ENCODE measurements around the gene NTRK1.

Gene NTRK1

DNA sequence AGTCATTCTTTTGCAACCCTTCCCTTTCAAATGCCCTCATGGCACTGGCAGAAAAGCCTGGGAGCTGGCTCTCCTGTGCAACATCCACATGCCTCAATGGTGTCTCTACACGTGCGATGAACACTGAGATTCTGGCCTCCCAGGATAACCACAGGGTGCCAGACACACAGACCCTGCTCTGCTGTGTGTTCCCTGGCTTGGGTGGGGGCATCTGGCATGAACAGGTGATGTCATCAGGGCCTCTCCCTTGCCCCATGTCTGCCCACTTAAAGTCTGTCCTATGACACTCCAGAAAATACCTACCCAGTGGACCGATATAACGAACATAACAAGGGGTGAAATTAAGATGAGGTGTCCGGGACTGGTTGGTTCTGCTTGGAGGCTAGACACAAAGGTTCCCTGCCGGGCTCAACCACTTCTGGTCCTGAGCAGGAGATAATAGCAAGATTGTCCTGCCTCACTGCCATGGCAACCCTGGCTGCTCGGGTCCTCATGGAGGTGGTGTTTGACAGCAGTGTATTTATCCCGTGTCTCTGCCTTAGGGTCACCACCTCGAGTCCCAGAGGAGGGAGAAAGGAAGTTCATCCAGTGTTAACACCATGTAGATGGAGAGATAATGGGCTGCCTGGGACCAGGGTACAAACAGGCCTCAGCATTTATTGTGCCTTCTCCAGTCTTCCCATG lies 21.1 kb upstream of the NTRK1 start:
- no peak for DNase-seq

DNA sequence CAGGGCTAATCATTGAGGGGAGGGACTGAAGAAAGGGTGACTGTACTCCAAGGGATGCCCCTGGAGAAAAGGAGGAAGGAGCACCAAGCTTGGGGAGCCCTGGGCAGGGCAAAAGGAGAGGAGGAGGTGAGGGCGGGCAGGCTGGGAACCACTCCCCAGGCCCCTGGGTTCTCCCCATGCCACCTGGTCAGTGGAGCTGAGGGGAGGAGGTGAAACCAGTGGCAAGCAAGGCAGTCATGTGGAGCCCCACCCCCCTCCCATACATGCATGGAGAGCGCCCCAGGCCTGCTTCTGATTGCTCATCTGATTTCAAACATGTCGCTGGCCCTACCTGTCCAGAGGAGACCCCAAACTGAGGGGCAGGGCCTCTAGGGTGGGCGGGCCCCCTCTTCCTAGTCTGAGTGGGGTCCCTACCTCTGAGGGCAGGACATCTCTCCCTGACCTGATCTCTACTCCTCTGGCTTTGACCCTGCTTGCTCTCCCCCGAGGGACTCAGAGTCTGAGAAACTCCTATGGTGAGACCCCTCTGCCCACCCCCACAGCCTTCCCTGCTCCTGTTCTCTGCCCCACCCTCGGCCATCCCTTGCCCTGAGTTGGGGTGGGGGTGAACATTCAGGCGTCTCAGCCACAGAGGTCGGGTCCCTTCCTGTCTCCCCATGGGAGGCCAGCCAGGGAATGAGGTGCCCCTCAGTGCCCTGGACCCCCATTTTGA lies 20.3 kb upstream of the NTRK1 start:
- no peak for DNase-seq

DNA sequence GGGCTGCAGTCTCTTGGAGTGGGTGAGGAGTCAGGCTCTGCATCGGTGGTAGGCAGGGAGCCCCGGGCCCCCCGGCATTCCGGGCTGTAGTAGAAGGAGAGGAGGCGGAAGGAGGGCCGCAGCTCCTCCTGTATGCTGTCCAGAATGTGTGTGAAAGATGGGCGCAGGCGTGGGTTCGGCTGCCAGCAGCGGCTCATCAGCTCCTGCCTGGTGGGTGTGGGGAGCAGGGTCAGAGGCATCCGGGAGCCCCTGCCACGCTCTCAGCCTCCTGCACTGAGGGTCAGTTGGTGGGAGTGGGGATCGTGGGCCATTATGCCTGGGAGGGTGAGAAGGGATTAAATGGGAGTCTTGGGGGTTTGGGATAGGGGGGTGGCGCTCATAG lies 19.8 kb upstream of the NTRK1 start:
- DNase-seq: no peak

DNA sequence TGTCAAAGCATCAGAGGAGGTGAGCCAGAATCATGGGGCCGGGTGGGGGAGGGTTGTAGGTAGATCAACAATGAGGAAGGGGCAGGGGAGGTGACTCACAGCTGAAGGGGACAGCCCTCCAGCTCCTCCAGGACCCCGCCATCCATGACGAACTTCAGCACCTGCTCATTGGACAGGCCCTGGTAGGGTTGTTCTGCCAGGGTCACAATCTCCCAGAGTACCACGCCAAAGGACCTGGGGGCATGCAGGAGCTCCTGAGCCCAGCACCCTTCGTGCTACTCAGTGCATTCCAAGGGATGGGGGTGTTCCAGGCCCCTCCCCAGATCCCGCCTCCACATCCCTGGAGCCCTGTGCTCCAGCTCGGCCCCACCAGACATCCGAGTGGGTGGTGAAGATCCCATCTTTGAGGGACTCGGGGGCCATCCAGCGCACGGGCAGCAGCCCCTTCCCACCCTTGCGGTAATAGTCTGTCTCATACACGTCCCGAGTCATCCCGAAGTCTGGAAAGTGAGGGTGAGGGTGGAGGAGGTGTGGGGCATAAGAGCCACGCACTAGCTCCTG lies 19.3 kb upstream of the NTRK1 start:
- DNase-seq: no peak

DNA sequence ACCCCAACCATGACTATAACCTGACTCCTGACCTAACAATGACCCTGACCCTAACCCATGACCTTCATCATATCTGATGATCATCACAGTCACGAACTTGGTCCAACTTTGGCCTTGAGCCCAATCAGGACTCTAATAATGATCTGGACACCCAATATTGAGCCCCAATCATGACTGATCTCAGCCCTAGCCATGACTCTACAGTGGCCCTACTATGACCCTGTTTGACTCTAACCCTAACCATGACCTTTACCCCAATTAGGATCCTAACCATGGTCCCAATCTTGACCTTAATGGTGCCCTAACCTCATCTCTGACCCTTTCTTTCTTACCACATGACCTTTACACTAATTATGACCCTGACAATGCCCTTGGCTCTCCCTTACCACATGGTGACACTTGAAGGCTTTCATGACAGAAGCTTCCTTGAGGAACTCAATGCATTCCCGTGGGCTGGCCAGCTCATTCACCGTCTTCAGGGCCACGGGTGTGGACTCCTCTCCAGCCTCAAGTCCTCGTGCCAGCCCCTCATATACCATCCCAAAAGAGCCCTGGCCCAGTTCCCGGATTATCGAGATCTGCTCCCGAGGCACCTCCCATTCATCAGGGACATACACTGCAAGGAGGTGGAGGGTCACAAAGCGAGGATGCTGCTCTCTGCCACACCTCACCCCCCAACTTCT lies 17.9 kb upstream of the NTRK1 start:
- no peak for DNase-seq

DNA sequence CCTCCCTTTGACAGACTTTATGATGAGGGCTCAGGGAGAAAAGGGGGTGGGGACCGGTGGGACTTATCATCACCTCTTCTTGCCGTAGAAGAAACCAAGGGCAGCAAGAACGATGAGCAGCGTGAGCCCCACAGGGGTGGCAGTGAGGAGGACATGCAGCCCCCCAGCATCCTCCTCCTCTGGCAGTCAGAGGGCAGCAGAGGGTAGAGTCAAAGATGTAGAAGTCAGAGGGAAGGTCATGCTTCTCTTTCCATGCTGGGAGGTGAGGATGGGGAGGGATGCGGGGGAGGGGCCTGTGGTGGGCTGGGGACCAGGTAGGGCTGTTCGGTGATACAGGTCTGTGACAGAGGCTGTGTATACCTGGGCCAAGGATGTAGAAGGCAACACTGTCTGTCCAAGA lies 16.6 kb upstream of the NTRK1 start:
- no peak for DNase-seq

DNA sequence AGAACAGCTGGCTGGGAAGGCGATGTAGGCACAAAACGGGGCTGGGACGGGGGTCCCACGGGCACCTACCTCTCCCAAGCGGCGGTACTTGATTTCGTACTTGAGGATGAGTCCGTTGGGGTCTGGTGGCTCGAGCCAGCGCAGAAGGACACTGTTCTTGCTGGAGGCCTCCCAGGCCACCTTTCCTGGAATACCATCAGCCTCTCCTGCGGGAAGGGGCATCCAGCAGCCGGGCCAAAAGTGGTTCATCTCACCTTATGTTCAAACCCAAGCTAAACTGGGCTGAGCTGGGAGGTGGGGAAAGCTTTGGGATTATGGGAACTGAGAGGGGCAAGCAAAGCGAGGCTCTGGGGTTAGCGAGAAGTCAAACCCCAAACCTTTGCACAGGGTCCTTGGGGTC lies 16.0 kb upstream of the NTRK1 start:
- no peak for DNase-seq

DNA sequence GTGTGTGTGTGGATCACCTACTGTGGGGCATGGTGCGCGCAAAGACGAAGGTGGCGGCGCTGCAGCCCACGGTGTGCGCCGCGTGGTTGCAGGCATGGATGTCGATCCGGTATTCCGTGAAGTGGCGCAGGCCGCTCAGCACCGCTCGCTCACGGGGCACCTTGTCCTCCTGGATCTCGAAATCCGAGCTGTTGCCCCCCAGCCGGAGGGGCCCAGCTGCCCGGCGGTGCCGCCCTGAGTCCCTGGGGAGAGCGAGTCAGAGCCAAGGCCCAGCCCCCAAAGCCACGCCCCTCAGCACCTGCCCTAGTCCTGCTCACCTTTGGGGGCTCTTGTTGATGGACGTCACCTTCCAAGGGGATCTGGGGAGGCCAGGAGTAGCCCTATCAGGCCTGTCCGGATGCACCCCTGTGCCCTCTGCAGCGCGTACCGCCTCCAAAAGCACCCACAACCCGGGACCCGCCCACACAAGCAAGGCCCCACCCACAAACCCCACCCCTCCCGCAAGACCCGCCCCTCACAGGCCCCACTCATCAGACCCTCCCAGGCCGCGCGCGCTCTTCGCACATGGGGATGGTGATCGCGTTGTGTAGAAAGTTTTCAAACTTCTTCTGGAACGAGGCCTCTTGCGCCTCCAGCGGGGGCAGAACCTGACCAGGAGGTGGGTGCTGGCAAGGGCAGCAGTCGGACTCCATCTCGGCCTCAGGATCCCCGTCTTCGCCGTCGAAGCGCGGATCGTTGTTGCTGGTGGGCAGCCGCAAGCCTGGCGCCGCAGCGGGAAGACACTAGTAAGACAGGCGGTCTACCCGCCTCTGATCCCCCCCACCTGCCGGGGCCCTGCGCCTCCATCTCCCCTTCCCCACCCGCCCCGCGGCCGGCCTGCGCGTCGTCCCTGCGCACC lies 15.4 kb upstream of the NTRK1 start:
- DNase-seq: no peak

DNA sequence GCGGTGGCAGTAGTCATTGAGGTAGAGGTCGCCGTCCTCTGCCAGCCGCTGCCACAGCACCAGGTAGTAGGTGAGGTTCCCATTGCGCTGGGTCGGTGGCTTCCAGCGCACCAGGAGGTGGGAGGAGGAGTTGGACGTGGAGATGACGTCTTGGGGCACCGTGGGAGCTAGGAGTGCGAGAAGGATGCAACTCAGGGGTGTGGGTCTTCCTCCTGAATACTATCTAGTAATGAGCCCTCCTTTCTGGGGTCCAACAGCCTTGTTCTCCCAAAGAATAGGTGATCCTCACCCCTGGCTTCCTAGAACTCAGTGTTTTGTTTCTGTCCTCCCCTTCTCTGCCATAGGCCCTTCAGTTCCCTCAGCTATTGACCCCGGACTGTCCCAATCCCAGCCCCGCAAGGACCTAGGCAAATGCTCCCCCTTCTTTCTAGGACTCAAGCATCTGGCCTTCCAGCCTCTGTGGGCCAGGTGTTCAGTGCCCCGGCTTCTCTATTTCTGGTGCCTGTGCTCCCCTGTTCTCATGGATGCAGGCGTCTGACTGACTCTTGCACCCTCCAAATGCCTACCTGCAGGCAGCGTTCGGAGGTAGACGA lies 14.6 kb upstream of the NTRK1 start:
- no peak for DNase-seq

DNA sequence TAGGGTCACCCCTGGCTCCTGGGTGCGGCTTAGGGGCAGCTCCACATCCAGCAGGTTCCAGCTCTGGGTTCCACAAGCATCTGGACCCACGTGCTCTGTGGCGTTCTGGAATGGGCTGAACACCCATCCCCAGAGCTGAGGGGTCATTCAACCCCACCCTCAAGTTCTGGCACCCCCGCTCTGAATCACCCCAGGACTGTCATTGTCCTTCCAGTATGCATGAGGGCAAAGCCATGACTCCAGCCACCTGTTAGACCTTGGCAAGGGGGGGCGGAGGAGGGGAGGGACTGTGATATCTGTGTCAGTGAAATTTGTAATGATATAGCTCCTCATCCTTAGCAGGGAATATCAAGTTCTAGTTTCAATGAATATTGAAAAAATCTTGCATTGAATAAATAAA lies 14.0 kb upstream of the NTRK1 start:
- no peak for DNase-seq

DNA sequence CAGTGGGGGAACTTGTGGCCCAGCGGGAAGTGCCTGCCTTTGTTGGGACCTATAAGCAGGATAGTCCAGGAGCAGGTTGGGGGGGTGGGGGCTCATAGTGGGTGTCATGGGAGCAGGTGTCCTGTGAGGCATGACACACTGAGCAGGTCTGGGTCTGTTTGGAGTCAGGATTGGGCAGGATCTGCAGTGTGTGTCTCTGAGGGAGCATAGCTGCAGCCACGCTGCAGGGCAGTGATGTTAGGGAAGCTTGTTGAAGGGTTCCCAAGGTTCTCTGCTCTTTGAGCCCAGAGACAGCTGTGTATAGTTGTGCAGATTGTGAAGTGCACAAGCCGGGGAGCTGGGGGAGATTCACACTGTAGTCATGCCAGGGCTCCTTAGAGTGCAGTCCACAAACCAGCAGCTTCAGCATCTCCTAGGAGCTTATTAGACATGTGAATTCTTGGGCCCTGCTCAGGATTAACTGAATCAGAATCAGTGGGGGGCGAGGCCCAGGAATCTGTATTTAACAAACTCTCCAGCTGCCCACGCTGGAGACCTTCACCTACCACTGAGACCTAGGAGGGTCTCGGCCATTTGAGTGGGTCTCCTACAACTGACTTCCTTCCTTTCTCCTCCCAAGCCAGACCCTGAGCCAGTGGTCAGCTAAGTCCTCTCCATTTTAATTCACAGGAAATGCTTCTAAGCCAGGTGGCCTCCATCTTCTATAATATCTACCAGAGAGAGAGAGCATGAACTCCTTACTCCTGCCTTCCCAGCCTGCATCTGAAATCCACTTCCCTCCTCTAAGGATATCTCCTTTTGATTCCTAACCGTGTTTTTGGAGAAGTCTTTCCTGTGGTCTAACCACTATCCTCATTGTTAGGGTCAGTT lies 12.8 kb upstream of the NTRK1 start:
- DNase-seq: no peak

DNA sequence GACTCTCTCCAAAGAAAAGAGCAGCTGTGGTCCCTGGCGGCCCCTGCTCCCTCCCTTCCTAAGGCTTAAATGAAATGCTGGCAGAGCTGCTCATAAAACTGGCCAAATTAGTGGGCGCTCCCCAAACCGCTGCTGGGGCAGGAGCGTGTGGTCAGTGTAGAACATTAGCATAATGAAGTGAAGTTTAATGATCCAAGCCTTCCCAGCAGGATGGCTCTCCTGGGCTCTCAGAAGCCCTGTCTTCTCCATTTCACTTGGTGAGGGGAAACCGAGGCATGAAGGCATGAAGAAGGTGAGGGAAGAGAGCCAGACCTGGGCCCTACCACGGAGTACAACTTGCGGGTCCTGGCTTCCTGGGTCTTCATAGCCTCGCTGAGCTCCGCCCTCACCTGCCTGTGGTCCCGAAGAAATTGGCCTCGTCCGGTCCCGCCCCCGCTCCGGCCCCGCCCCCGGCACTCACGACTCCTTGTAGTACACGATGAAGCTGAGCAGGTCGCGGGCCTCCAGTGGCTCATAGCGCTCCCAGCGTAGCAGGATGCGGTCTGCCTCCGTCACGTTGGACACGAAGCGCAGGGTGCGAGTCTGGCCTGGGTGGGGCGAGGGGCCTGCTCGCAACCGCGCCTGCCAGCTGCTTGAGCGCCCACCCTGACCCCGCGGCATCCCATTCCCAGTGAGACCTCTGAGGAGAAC lies 12.1 kb upstream of the NTRK1 start:
- no peak for DNase-seq

DNA sequence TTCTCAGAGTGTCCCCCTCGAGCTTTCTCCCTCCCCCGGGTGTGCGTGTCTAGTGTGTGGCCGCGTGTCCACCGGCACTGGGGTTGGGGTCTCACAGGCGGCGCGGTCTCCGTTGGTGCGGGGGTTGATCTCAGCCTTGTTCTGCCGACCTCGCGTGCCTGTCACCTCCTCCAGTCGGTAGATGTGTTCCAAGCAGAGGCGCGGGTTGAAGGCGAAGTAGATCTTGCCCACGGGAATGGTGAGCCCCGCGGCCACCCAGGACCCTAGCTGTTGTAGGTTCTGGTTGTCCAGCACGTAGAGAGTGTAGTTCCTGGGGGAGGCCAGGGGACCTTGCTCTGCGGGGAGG lies 11.5 kb upstream of the NTRK1 start:
- no peak for DNase-seq

DNA sequence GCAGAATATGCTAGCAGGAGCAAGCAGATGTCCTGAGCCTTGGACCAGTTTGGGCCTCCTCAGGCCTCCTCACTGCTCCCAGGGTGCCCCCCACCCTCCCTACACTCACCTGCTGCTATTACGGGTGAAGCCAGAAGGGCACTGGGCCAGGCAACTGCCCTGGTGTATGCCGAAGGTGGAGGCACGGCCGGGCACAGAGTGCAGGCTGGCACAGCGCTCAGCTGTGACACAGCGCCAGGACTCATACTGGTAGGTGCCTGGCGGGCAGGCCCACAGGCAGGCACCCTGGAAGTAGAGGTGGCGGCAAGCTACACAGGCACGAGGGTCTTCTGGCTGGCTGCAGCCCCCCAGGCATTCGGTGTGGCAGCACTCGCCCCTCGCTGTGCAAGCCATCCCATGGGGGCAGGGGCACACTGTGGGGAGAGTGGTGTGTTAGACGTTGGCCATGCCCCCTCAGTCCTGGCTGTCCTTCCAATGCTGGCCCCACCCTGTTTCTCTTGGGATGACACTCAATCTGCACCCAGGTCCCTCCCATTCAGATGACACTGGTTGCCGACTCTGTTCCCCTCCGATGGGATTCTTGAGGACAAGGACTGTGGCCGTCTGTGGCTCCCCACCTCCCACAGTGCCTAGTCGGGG lies 8.8 kb upstream of the NTRK1 start:
- DNase-seq: no peak

DNA sequence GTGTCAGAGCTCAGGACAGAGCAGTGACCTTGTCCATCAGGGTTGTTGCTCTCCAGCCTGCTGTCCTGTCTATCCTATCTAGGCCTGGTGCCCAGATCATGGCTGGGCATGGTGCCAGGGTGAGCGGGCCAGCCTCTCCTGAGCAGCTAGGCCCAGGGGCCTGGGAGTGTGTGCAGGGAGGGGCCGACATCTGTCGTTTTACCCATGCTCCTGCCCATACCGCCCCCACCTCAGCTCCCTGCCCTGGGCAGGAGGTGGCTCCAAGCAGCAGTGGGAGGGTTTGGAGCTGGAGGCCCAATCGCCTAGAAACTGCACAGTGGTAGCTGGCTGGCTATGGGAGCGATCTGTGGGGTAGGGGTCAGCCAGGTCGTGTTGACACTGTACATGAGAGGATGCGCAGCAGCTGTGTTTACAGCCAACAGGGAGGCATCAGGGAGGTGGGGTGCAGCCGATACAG lies 8.2 kb upstream of the NTRK1 start:
- DNase-seq: no peak

DNA sequence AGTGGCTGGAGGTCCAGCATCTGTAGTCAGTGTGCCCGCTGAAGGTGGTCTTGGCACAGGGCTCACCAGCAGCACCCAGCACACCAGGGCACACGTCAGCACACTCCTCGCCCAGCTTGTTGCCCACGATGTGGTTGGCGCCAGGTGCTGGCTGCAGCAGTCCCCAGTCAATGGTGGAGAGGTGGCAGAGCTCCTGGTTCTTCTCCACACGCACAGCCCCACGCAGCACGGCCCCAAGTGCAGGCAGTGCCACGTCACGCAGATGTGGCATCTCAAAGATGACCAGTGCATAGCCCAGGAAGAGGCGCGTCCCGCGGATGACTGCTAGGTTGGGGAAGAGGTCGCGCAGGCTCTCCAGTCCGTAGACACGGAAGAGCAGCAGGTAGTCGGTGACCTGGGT lies 6.9 kb upstream of the NTRK1 start:
- no peak for DNase-seq

DNA sequence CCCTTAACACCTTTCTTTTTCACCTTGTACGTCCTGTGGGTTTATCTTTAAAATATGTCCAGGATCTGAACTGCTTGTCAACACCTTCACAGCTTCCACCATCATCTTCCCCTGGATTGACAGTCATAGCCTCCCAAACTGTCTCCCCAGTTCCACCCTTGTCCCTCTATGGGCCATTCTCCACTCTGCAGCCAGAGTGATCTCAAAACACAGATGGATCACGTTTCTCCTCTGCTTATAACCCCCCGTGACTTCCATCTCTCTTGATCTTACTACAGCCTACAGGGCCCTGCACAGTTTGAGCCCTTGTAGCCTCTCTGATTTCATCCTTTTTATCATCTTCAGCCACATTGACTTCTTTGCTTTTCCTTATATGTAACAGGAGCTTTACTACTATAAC lies 6.0 kb upstream of the NTRK1 start:
- no peak for DNase-seq

DNA sequence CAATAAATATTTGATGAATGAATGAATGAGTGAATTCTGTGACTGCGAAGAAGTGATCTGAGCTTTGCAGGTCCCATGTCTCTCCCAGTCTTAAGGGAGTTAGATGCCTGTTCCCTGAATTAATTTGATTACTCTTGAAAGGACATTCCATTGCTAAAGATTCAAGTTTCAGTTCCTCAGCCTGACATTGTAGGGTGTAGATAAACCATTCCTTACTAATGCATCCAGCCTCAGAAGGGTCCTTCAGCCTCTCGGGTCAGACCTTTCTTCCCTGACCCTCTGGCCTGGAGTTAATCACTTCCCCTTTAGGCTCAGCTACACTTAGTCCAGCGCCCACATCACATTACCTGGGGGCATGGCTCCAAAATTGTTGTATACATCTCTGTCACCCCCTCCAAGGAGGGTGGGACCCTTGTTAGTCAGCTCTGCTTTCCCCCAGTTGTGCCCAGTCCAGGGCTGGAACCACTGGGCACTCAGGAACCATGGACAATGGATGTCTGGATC lies 4.3 kb upstream of the NTRK1 start:
- no peak for DNase-seq

DNA sequence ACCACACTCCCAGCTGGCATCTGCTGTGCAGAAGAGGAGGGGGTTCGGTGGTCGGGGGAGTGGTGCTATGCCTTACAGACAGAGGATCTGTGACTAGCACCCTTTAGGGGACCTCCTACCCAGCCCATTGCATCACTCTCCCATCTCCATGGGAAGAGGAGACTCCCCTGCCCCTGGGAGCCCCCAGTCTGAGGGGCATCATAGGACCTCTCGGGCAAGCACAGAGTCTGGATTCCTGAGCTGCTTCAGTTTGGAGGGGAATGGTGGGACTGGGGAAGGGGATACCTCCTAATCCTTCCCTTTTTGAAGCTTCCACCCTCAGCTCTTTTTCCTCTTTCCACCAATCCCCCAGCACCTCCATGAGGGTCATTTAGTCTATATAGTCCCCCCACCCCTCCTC lies 3.1 kb upstream of the NTRK1 start:
- DNase-seq: no peak

DNA sequence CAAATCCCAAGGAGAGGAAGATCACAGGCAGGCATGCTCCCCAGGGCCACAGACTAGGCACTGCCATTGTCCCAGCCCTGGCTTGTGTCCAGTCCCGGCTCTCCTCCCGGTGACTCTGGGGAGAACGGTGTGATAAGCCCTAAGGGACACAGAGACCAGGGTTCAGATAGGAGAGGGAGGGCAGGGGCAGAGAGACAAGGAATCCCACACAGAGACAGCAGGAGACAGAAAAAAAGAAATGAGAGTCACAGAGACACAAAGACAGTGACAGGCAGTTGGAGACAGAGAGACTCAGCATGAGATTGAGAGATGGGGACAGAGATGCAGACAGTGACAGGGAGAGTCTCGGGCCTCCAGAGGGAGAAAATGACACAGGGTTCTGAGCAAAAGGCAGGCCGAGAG lies 2.1 kb upstream of the NTRK1 start:
- DNase-seq: no peak
